DOHH2 (cell line): Measurements from ENCODE around the gene TBC1D2B.

Source experiments
- H3F3A ChIP-seq: fragments of 200-600 bp; sonication (generic), shearing (Covaris generic); 2 replicates; pipeline ENCODE4 v1.6.0; 2016; ENCODE audit warnings: antibody characterized with exemption, mild to moderate bottlenecking; ENCODE audit not compliant: control insufficient read depth, insufficient read depth
- H3K27ac ChIP-seq: fragments of 200-600 bp; sonication (generic); 2 replicates; pipeline ENCODE4 v1.5.1; 2014; ENCODE audit warnings: low read depth, mild to moderate bottlenecking, low read length, moderate library complexity
- H3K27me3 ChIP-seq: fragments of 200-600 bp; sonication (generic); 2 replicates; pipeline ENCODE4 v1.6.1; 2014; ENCODE audit warnings: mild to moderate bottlenecking, low read length, mixed read lengths; ENCODE audit not compliant: control insufficient read depth
- H3K36me3 ChIP-seq: fragments of 200-600 bp; sonication (generic); 2 replicates; pipeline ENCODE4 v1.6.1; 2014; ENCODE audit warnings: mild to moderate bottlenecking, low read length, moderate library complexity, mixed read lengths; ENCODE audit not compliant: control insufficient read depth
- H3K4me1 ChIP-seq: fragments of 200-600 bp; sonication (generic); 2 replicates; pipeline ENCODE4 v1.6.1; 2014; ENCODE audit warnings: mild to moderate bottlenecking, low read length, mixed read lengths; ENCODE audit not compliant: control insufficient read depth
- H3K4me2 ChIP-seq: fragments of 200-600 bp; sonication (generic); 2 replicates; pipeline ENCODE4 v1.6.0; 2014; ENCODE audit warnings: mild to moderate bottlenecking, low read length, moderate library complexity
- H3K4me3 ChIP-seq: fragments of 200-600 bp; sonication (generic); 2 replicates; pipeline ENCODE4 v1.5.1; 2014; ENCODE audit warnings: mild to moderate bottlenecking, low read length, mixed read lengths
- H3K79me2 ChIP-seq: fragments of 200-600 bp; sonication (generic); 2 replicates; pipeline ENCODE4 v1.6.1; 2014; ENCODE audit warnings: mild to moderate bottlenecking, low read length, mixed read lengths; ENCODE audit not compliant: control insufficient read depth
- H3K9me2 ChIP-seq: fragments of 200-600 bp; sonication (generic); replicated peaks from 2 replicates; pipeline ENCODE4 v1.6.1; 2014; ENCODE audit warnings: mild to moderate bottlenecking, low read length, mixed read lengths; ENCODE audit not compliant: control insufficient read depth
- H3K9me3 ChIP-seq: fragments of 200-600 bp; sonication (generic); 2 replicates; pipeline ENCODE4 v1.6.1; 2014; ENCODE audit warnings: antibody characterized with exemption, low read length, mixed read lengths; ENCODE audit not compliant: control insufficient read depth, insufficient read depth
- H4K20me1 ChIP-seq: fragments of 200-600 bp; sonication (generic); 2 replicates; pipeline ENCODE4 v1.6.0; 2014; ENCODE audit warnings: low read depth, mild to moderate bottlenecking, antibody characterized with exemption, low read length, moderate library complexity; ENCODE audit not compliant: control insufficient read depth, insufficient read depth
- EZH2phosphoT487 ChIP-seq: fragments of 200-600 bp; sonication (generic); IDR thresholded peaks from 2 replicates; pipeline ENCODE4 v1.6.1; 2017; ENCODE audit warnings: borderline replicate concordance, mild to moderate bottlenecking, antibody characterized with exemption, low read length, moderate library complexity, mixed read lengths
- TF ChIP-seq, protein P1 (sequence below): fragments of 200-600 bp; sonication (generic); IDR thresholded peaks from one replicate; pipeline ENCODE4 v1.5.1; 2014; ENCODE audit warnings: antibody characterized with exemption, mild to moderate bottlenecking, low read depth, low read length; ENCODE audit not compliant: poor library complexity, severe bottlenecking

The TBC1D2B gene

DNA sequence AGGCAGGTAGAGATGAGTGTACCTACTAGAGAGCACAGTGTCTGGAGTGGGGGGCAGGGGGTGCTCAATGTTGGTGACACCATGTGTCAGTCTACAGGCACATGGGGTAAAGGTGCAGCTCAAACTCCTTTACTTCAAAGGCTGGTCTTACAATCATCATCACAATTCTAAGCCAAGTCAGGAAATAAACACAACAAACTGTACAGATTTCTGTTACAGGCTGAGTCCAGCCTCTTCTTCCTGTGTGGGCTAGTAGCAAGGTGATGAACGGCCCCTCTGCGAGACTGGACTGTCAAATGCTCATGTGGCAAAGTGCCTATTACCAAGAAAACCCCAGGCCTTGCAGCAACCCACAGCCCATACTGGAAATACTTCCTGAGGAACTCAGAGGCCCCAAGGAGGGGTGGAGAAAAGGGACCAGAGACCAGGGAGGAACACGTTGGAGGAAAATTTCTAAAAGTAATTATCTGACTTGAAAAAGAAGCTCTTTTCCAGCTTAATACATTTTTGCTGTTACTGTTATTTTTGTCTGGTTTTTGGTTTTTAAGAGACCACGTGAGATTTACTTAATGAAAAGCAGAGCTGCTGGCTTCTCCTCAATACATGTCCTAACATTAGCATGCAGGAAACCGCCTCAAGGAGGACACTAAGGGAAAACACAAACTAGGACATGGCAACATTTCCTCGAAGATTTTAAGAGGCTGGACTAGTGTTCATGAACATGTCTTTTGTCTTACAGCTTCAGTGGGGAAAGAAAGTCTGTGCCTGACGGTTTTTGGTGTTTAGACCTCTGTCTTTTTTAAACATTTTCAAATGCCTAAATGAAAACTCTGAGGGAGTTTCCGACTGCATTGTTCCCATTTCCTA lies 29.5 kb downstream of the TBC1D2B start:
- Histone ChIP-seq H4K20me1 (no peaks in the 10 kb centered on the region), H3F3A (no peaks in the 10 kb centered on the region), H3K4me2 (no peak overlapping the region), H3K27ac (no peak overlapping the region), H3K36me3 (peaks cover 12% of the 10 kb centered on the region), H3K79me2 (no peaks in the 10 kb centered on the region), H3K9me2 (no peaks in the 10 kb centered on the region), H3K4me3 (no peak overlapping the region), H3K4me1 (peaks cover 12% of the 10 kb centered on the region), H3K9me3 (no peaks in the 10 kb centered on the region), H3K27me3 (no peaks in the 10 kb centered on the region)
- no peak for TF ChIP-seq EZH2phosphoT487
- TF ChIP-seq, protein P1, sequence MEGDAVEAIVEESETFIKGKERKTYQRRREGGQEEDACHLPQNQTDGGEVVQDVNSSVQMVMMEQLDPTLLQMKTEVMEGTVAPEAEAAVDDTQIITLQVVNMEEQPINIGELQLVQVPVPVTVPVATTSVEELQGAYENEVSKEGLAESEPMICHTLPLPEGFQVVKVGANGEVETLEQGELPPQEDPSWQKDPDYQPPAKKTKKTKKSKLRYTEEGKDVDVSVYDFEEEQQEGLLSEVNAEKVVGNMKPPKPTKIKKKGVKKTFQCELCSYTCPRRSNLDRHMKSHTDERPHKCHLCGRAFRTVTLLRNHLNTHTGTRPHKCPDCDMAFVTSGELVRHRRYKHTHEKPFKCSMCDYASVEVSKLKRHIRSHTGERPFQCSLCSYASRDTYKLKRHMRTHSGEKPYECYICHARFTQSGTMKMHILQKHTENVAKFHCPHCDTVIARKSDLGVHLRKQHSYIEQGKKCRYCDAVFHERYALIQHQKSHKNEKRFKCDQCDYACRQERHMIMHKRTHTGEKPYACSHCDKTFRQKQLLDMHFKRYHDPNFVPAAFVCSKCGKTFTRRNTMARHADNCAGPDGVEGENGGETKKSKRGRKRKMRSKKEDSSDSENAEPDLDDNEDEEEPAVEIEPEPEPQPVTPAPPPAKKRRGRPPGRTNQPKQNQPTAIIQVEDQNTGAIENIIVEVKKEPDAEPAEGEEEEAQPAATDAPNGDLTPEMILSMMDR, result no peak

- H3K79me2 ChIP-seq, result no peaks in the 10 kb centered on the region
- H3K4me3 ChIP-seq, result no peak overlapping the region
- H3K9me3 ChIP-seq, result no peaks in the 10 kb centered on the region
- peaks cover 10% of the 10 kb centered on the region for H3K36me3 ChIP-seq
- no peaks in the 10 kb centered on the region for H4K20me1 ChIP-seq
- H3K27me3 ChIP-seq, result no peaks in the 10 kb centered on the region
- H3K9me2 ChIP-seq, result no peaks in the 10 kb centered on the region
- TF ChIP-seq, protein P1, result no peak
- no peak for TF ChIP-seq EZH2phosphoT487
- no peaks in the 10 kb centered on the region for H3F3A ChIP-seq
- no peak overlapping the region for H3K4me2 ChIP-seq
- H3K4me1 ChIP-seq, result peaks cover 6% of the 10 kb centered on the region
- H3K27ac ChIP-seq, result no peak overlapping the region
Observed at GRCh38 chr15:78046796-78047341, 30.6 kb downstream of the TBC1D2B start.

DNA sequence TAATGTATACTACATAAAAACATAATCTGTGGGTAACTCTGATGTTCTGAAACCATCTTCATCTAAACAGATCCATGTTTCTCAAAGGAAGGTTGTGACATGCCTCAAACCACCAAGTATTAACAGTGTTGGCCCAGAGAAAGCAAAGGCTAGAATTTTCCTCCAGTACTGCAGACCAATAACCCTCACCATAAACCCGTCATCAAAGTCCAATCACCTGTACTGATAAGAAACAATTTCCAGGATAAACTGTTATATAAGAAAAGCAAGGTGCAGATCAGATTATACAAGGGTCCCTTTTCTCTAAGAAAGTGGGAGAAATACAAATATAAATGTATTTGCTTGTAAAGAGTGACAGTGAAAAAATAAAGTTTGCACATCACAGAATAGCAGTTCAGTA lies 32.3 kb downstream of the TBC1D2B start:
- TF ChIP-seq EZH2phosphoT487, result no peak
- TF ChIP-seq, protein P1, result no peak
- Histone ChIP-seq H3K4me3 (no peak overlapping the region), H3K4me2 (no peak overlapping the region), H3K79me2 (no peaks in the 10 kb centered on the region), H3K36me3 (peaks cover 6% of the 10 kb centered on the region; the same call in 1 of the 2 replicates), H3K4me1 (no peaks in the 10 kb centered on the region), H3K27ac (no peak overlapping the region), H3K27me3 (no peaks in the 10 kb centered on the region), H3F3A (peaks cover 5% of the 10 kb centered on the region; the same call in 1 of the 2 replicates), H3K9me2 (no peaks in the 10 kb centered on the region), H4K20me1 (no peaks in the 10 kb centered on the region), H3K9me3 (no peaks in the 10 kb centered on the region)
